Peyer's patch (tissue), 4 donors: ENCODE measurements around the gene TOGARAM2.

Experiments used
- POLR2A ChIP-seq, 2 donors: fragments of 450-650 bp; IDR thresholded peaks; one replicate each; pipeline ENCODE4 v1.5.1; 2017; ENCODE audit warnings: antibody characterized with exemption in 2 of 2, mild to moderate bottlenecking in 2 of 2, moderate library complexity in 2 of 2
- TF ChIP-seq, protein P1 (sequence below), 6 experiments: fragments of 450-650 bp in 4 of 6; fragments of 200-600 bp in 2 of 6; sonication (generic) in 1 of 6; IDR thresholded peaks; one replicate each; pipeline ENCODE4 v1.5.1; 2017 to 2019; ENCODE audit warnings: antibody characterized with exemption in 6 of 6, mild to moderate bottlenecking in 3 of 6, moderate library complexity in 1 of 6

DNA sequence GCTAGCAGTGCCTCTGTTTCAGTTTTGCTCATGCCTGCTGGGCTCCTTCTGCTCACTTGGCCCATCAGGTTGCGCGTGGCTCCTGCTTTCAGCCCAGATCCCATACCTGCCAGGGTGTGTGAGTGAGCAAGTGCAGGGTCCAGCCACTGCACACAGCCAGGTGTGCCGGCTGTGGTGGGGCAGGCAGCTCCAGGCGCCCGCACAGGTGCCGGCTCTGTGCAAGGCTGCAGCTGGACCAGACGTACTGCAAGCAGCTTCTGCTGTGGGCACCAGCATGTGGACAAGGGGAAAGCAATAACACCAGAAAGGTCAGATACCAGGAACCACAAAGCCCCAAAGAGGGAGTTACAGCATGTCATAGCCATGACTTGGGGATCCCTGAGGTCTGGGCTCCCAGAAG, 98.8 kb downstream of the TOGARAM2 start:
- no peak for TF ChIP-seq POLR2A (IDR thresholded peaks at IDR 0.05)
- TF ChIP-seq, protein P1, sequence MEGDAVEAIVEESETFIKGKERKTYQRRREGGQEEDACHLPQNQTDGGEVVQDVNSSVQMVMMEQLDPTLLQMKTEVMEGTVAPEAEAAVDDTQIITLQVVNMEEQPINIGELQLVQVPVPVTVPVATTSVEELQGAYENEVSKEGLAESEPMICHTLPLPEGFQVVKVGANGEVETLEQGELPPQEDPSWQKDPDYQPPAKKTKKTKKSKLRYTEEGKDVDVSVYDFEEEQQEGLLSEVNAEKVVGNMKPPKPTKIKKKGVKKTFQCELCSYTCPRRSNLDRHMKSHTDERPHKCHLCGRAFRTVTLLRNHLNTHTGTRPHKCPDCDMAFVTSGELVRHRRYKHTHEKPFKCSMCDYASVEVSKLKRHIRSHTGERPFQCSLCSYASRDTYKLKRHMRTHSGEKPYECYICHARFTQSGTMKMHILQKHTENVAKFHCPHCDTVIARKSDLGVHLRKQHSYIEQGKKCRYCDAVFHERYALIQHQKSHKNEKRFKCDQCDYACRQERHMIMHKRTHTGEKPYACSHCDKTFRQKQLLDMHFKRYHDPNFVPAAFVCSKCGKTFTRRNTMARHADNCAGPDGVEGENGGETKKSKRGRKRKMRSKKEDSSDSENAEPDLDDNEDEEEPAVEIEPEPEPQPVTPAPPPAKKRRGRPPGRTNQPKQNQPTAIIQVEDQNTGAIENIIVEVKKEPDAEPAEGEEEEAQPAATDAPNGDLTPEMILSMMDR (IDR thresholded peaks at IDR 0.05) = no peak
